SU-DHL-6 (cell line): ENCODE results near the gene ERICH2.

Experiments
- CTCF ChIP-seq: fragments of 200-600 bp; sonication (generic); IDR thresholded peaks from one replicate; pipeline ENCODE4 v1.5.1; 2017; ENCODE audit warnings: antibody characterized with exemption, mild to moderate bottlenecking, low read length, moderate library complexity; ENCODE audit not compliant: insufficient read depth, poor library complexity, severe bottlenecking
- EZH2phosphoT487 ChIP-seq: fragments of 200-600 bp; sonication (generic), shearing (Covaris generic); conservative IDR thresholded peaks from 2 replicates; pipeline ENCODE4 v1.6.1; 2018; ENCODE audit warnings: mild to moderate bottlenecking, antibody characterized with exemption, low read length, moderate library complexity, mixed read lengths

GRCh38 chr2:170778900-170779299 is 8.7 kb downstream of the ERICH2 start:
- no peak for TF ChIP-seq CTCF
- no peak for TF ChIP-seq EZH2phosphoT487
